Endodermal cell (in vitro differentiated cells): ENCODE results near the gene TCF7L2. TPM values are rescaled to one million over a fixed set of nuclear protein-coding genes. Genes with fewer than 3 reads are reported as not detected.

ENCODE experiments used
- DNase-seq: peaks from one replicate; pipeline ENCODE4 v3.0.0-alpha.2; 2017
- H3K27ac ChIP-seq: 2 replicates; pipeline ENCODE4 v1.5.1; 2013; ENCODE audit warnings: mild to moderate bottlenecking, low read depth, low read length, moderate library complexity
- H3K27me3 ChIP-seq: 2 replicates; pipeline ENCODE4 v1.6.1; 2013; ENCODE audit warnings: mild to moderate bottlenecking, low read length, moderate library complexity; ENCODE audit not compliant: insufficient read depth, control insufficient read depth, poor library complexity, severe bottlenecking
- H3K36me3 ChIP-seq: 2 replicates; pipeline ENCODE4 v1.7.0; 2013; ENCODE audit warnings: mild to moderate bottlenecking, low read length, moderate library complexity; ENCODE audit not compliant: control insufficient read depth, insufficient read depth
- H3K4me1 ChIP-seq: one replicate; pipeline ENCODE4 v1.7.0; 2013; ENCODE audit warnings: low read length; ENCODE audit not compliant: control insufficient read depth, insufficient read depth
- H3K4me3 ChIP-seq: 2 replicates; pipeline ENCODE4 v1.5.1; 2013; ENCODE audit warnings: mild to moderate bottlenecking, low read length, moderate library complexity
- H3K9ac ChIP-seq: 2 replicates; pipeline ENCODE4 v1.6.1; 2013; ENCODE audit warnings: mild to moderate bottlenecking, low read length, moderate library complexity; ENCODE audit not compliant: poor library complexity, severe bottlenecking; ENCODE audit errors: extremely low read depth
- H3K9me3 ChIP-seq: 2 replicates; pipeline ENCODE4 v1.6.1; 2013; ENCODE audit warnings: mild to moderate bottlenecking, low read length, moderate library complexity; ENCODE audit not compliant: control insufficient read depth
- H3K27ac Mint-ChIP-seq: 2 replicates; pipeline ENCODE4 v1.8.0; 2020; ENCODE audit warnings: mixed read lengths
- H3K27me3 Mint-ChIP-seq: 2 replicates; pipeline ENCODE4 v1.8.0; 2021; ENCODE audit warnings: mild to moderate bottlenecking, mixed read lengths; ENCODE audit not compliant: insufficient read depth
- H3K36me3 Mint-ChIP-seq: 2 replicates; pipeline ENCODE4 v1.8.0; 2020; ENCODE audit warnings: low read depth, mixed read lengths
- H3K4me1 Mint-ChIP-seq: 2 replicates; pipeline ENCODE4 v1.8.0; 2020; ENCODE audit warnings: mixed read lengths
- H3K4me3 Mint-ChIP-seq: 2 replicates; pipeline ENCODE4 v1.8.0; 2020; ENCODE audit warnings: mild to moderate bottlenecking, moderate library complexity, mixed read lengths
- H3K9me3 Mint-ChIP-seq: 2 replicates; pipeline ENCODE4 v1.8.0; 2020; ENCODE audit warnings: mild to moderate bottlenecking, mixed read lengths
- WGBS, 2 experiments: methylation state at CpG; one replicate each; pipeline versions ENCODE4 v1.1.5 to v1.1.7; 2013; ENCODE audit warnings: missing lambda C conversion rate in 2 of 2, mixed read lengths in 1 of 2; ENCODE audit not compliant: insufficient coverage in 1 of 2, insufficient read length in 1 of 2; 5-methylcytosine and 5-hydroxymethylcytosine counted together
- total RNA-seq, 2 donors: library from RNA; stranded (reverse); fragmentation: NEBNext Ultra II Directional in 1 of 2; extraction: Animal tissue kit (Norgen Biotek cat#: 25700) in 1 of 2; gene quantifications; 2 replicates in 1 of 2; 3 replicates in 1 of 2; pipeline ENCODE4 v1.2.1, GENCODE V29; 2021
- TF ChIP-seq, protein P1 (sequence below): fragments of 200-600 bp; sonication (generic); conservative IDR thresholded peaks from 2 replicates; pipeline ENCODE4 v1.5.0; 2021; ENCODE audit warnings: antibody characterized with exemption, mild to moderate bottlenecking

TCF7L2 gene
- total RNA-seq, 2 donors from 2014 or later = 73.2 to 105 TPM

DNA sequence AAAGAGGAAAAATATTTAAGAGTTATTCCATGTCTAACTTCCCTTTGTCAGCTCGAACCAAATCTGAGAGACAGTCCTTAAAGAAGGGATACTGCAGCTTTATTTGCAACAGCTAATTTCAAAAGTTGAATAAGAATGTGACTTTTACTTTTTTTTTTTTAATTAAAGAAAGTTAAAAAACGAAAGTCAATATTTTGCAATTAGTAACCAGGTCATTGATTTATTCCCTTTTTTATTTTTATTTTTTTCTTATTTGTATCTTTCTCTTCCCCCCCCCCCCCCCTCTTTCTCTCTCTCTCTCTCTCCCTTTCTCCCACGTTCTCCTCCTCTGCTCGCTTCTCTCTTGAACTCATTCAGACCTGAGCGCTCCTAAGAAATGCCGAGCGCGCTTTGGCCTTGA lies 209.5 kb downstream of the TCF7L2 start:
- H3K9me3 Mint-ChIP-seq = no peaks in the 10 kb centered on the region
- WGBS, 2 experiments = 85 to 97% methylated on average over 4 to 7 of the region's 8 CpGs
- H3K27ac ChIP-seq = no peak overlapping the region
- peaks cover 98% of the 10 kb centered on the region for H3K36me3 ChIP-seq
- DNase-seq = no peak
- H3K9ac ChIP-seq = no peak overlapping the region
- peak overlapping the region; percentile 53 for H3K27ac Mint-ChIP-seq
- H3K4me1 Mint-ChIP-seq = peaks cover 25% of the 10 kb centered on the region
- no peaks in the 10 kb centered on the region for H3K9me3 ChIP-seq
- no peak overlapping the region for H3K4me3 ChIP-seq
- H3K27me3 ChIP-seq = no peaks in the 10 kb centered on the region
- H3K27me3 Mint-ChIP-seq = no peaks in the 10 kb centered on the region
- H3K4me3 Mint-ChIP-seq = no peak overlapping the region
- TF ChIP-seq, protein P1, sequence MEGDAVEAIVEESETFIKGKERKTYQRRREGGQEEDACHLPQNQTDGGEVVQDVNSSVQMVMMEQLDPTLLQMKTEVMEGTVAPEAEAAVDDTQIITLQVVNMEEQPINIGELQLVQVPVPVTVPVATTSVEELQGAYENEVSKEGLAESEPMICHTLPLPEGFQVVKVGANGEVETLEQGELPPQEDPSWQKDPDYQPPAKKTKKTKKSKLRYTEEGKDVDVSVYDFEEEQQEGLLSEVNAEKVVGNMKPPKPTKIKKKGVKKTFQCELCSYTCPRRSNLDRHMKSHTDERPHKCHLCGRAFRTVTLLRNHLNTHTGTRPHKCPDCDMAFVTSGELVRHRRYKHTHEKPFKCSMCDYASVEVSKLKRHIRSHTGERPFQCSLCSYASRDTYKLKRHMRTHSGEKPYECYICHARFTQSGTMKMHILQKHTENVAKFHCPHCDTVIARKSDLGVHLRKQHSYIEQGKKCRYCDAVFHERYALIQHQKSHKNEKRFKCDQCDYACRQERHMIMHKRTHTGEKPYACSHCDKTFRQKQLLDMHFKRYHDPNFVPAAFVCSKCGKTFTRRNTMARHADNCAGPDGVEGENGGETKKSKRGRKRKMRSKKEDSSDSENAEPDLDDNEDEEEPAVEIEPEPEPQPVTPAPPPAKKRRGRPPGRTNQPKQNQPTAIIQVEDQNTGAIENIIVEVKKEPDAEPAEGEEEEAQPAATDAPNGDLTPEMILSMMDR = no peak
- no peaks in the 10 kb centered on the region for H3K4me1 ChIP-seq
- peaks cover 85% of the 10 kb centered on the region for H3K36me3 Mint-ChIP-seq

DNA sequence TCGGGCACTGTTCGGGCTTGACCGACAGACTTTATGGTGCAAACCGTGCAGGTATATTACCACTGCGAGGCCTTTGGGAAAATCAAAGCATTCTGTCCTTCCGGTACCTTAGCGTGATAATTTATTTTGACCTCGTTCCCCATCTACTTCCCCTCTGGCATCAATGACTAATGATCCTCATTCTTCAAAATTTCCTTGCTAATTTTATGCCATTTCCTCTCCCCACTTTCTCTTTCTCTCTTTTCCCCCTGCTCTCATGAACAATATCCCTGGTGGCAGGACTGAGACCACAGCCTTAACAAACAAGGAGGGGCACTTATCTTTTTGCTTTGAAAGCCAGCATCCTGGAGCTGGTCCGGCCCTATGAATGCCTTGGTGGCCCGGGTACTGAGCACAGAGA lies 210.6 kb downstream of the TCF7L2 start:
- Histone ChIP-seq H3K27me3 (no peaks in the 10 kb centered on the region), H3K4me1 (no peaks in the 10 kb centered on the region), H3K9ac (no peak overlapping the region), H3K4me3 (no peak overlapping the region), H3K9me3 (no peaks in the 10 kb centered on the region), H3K36me3 (peaks cover 97% of the 10 kb centered on the region), H3K27ac (no peak overlapping the region)
- Mint-ChIP-seq H3K27me3 (no peaks in the 10 kb centered on the region), H3K9me3 (no peaks in the 10 kb centered on the region), H3K36me3 (peaks cover 84% of the 10 kb centered on the region), H3K4me3 (no peak overlapping the region), H3K4me1 (peaks cover 30% of the 10 kb centered on the region), H3K27ac (no peak overlapping the region)
- WGBS, 2 experiments = 95 to 97% methylated on average over 10 of the region's 10 CpGs
- TF ChIP-seq, protein P1 = peak; percentile 12
- DNase-seq = no peak

DNA sequence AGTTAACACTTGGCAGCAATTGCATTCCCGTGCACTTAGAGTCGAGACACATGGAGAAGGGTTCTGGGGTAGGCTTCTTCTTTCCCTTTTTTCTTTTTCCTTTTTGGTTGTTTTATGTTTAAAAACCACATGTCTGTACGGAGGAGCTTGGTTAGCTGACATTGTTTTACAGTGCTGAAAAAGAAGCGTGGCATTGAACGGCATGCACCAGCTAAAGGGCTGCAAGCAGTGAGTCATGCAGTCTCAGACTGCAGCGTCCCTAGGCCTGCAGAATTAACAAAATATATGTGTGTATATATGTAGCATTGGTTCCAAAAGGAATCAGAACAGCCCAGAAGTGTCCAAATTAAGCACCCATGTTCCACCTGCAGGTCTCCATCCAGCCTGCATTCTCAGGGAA lies 211.0 kb downstream of the TCF7L2 start:
- Histone ChIP-seq H3K9ac (no peak overlapping the region), H3K27me3 (no peaks in the 10 kb centered on the region), H3K9me3 (no peaks in the 10 kb centered on the region), H3K36me3 (peaks cover 98% of the 10 kb centered on the region), H3K27ac (no peak overlapping the region), H3K4me1 (no peaks in the 10 kb centered on the region), H3K4me3 (no peak overlapping the region)
- no peaks in the 10 kb centered on the region for H3K9me3 Mint-ChIP-seq
- H3K4me1 Mint-ChIP-seq = peaks cover 32% of the 10 kb centered on the region
- no peak for DNase-seq
- 94 to 100% methylated on average over 3 to 6 of the region's 6 CpGs for WGBS, 2 experiments
- H3K36me3 Mint-ChIP-seq = peaks cover 85% of the 10 kb centered on the region
- H3K27me3 Mint-ChIP-seq = no peaks in the 10 kb centered on the region
- TF ChIP-seq, protein P1 = no peak
- H3K4me3 Mint-ChIP-seq = no peak overlapping the region
- H3K27ac Mint-ChIP-seq = no peak overlapping the region
